T47D (cell line): Measurements from ENCODE around the gene EMILIN1.

ENCODE experiments used
- DNase-seq, 2 experiments: peaks; one replicate each; pipeline versions ENCODE4 v3.0.0 to v3.0.0-alpha.2; 2011 to 2012; ENCODE audit warnings: low read depth in 1 of 2, low spot score in 1 of 2
- JUND ChIP-seq: IDR thresholded peaks from 2 replicates; pipeline ENCODE4 v1.6.1; 2012; ENCODE audit warnings: low read depth
- in situ Hi-C: cut with HindIII; loops from 2 replicates; pipeline ENCODE4 v1.10.0; 2016; ENCODE audit warnings: low sequenced_read_pairs, low pct_unique_long_range_greater_than_20kb

EMILIN1 gene

GRCh38 chr2:27042985-27043634 lies 35.3 kb upstream of the EMILIN1 start:
- no peak for TF ChIP-seq JUND
- in situ Hi-C loops = no loop called here
- DNase-seq = no peak

- in situ Hi-C loops = no loop called here
- DNase-seq = no peak
Observed at GRCh38 chr2:27049422-27050280, 28.8 kb upstream of the EMILIN1 start.

GRCh38 chr2:27050281-27050995 lies 28.0 kb upstream of the EMILIN1 start:
- DNase-seq = peak; percentile 52 to 78
- in situ Hi-C loops = no loop called here
- TF ChIP-seq JUND = no peak

More at GRCh38 chr2:27049422-27050280, 28.8 kb upstream of the EMILIN1 start:
- no peak for TF ChIP-seq JUND

GRCh38 chr2:27050996-27051901 lies 27.2 kb upstream of the EMILIN1 start, which contains the start of gene AGBL5:
AGBL5 (plus strand) TSS chr2:27051668; CDS start chr2:27052959, 1,291 bp downstream.
- TF ChIP-seq JUND = no peak
- DNase-seq = peak; percentile 92 to 98
- in situ Hi-C loops = no loop called here

GRCh38 chr2:27051902-27052645 lies 26.3 kb upstream of the EMILIN1 start:
- no peak for TF ChIP-seq JUND

GRCh38 chr2:27053321-27053720 lies 25.1 kb upstream of the EMILIN1 start:
- TF ChIP-seq JUND = no peak
- DNase-seq = no peak
- in situ Hi-C loops = no loop called here

More at GRCh38 chr2:27051902-27052645, 26.3 kb upstream of the EMILIN1 start:
- no peak for DNase-seq
- in situ Hi-C loops = no loop called here

GRCh38 chr2:27053776-27054175 lies 24.6 kb upstream of the EMILIN1 start:
- in situ Hi-C loops = no loop called here
- no peak for DNase-seq

GRCh38 chr2:27054721-27055120 lies 23.7 kb upstream of the EMILIN1 start:
- no peak for DNase-seq
- in situ Hi-C loops = no loop called here

More at GRCh38 chr2:27053776-27054175, 24.6 kb upstream of the EMILIN1 start:
- TF ChIP-seq JUND = no peak

GRCh38 chr2:27057184-27057583 lies 21.2 kb upstream of the EMILIN1 start:
- no peak for DNase-seq
- TF ChIP-seq JUND = no peak
- in situ Hi-C loops = no loop called here

More at GRCh38 chr2:27054721-27055120, 23.7 kb upstream of the EMILIN1 start:
- TF ChIP-seq JUND = no peak

GRCh38 chr2:27058210-27058609 lies 20.2 kb upstream of the EMILIN1 start:
- in situ Hi-C loops = no loop called here
- TF ChIP-seq JUND = no peak
- DNase-seq = no peak
